ENCODE measurements around the gene SH3RF3.

SH3RF3 gene

GRCh38 chr2:109266496-109266895 is 137.5 kb downstream of the SH3RF3 start:
- no peak for DNase-seq

GRCh38 chr2:109266998-109267854 is 138.2 kb downstream of the SH3RF3 start:
- no peak for DNase-seq

GRCh38 chr2:109268916-109269315 is 139.9 kb downstream of the SH3RF3 start:
- no peak for DNase-seq

GRCh38 chr2:109269706-109270504 is 140.9 kb downstream of the SH3RF3 start:
- no peak for DNase-seq

- no peak for DNase-seq
Observed at GRCh38 chr2:109270505-109271312, 141.7 kb downstream of the SH3RF3 start.

- no peak for DNase-seq
Observed at GRCh38 chr2:109271920-109272319, 142.9 kb downstream of the SH3RF3 start.

GRCh38 chr2:109272461-109272860 is 143.5 kb downstream of the SH3RF3 start:
- no peak for DNase-seq

- DNase-seq = no peak
Observed at GRCh38 chr2:109275120-109276012, 146.4 kb downstream of the SH3RF3 start.

GRCh38 chr2:109277406-109277805 is 148.4 kb downstream of the SH3RF3 start:
- DNase-seq = no peak

- no peak for DNase-seq
Observed at GRCh38 chr2:109279243-109279860, 150.3 kb downstream of the SH3RF3 start.

- DNase-seq = no peak
Observed at GRCh38 chr2:109280804-109281203, 151.8 kb downstream of the SH3RF3 start.

GRCh38 chr2:109282360-109282759 is 153.4 kb downstream of the SH3RF3 start:
- no peak for DNase-seq

GRCh38 chr2:109282865-109283264 is 153.9 kb downstream of the SH3RF3 start:
- DNase-seq = no peak

- no peak for DNase-seq
Observed at GRCh38 chr2:109284826-109285225, 155.8 kb downstream of the SH3RF3 start.

GRCh38 chr2:109285244-109285651 is 156.2 kb downstream of the SH3RF3 start:
- DNase-seq = no peak

- DNase-seq = no peak
Observed at GRCh38 chr2:109287413-109287812, 158.4 kb downstream of the SH3RF3 start.

- no peak for DNase-seq
Observed at GRCh38 chr2:109287838-109288237, 158.8 kb downstream of the SH3RF3 start.

- DNase-seq = no peak
Observed at GRCh38 chr2:109288544-109289368, 159.8 kb downstream of the SH3RF3 start.

- DNase-seq = no peak
Observed at GRCh38 chr2:109289504-109290222, 160.7 kb downstream of the SH3RF3 start.

Data from stimulated activated naive CD4-positive, alpha-beta T cell treated with Interleukin-2 at 50 U/mL for 16 hours (primary cell).